Muscle of leg (tissue), 11 donors: Measurements from ENCODE around the gene CALN1. TPM values are rescaled to one million over a fixed set of nuclear protein-coding genes. Genes with fewer than 3 reads are reported as not detected.
"Not testable (repeated sequence)": the region's sequence is repeated elsewhere in the genome, so short reads cannot be mapped to it uniquely, and the experiment has no call there.

Source experiments
- DNase-seq: peaks from one replicate; pipeline ENCODE4 v3.0.0; 2013
- H3K27ac ChIP-seq: one replicate; pipeline ENCODE4 v1.5.1; 2013; ENCODE audit warnings: mild to moderate bottlenecking, low read length, control low read depth
- H3K27me3 ChIP-seq: one replicate; pipeline ENCODE4 v1.6.1; 2013; ENCODE audit warnings: low read length; ENCODE audit not compliant: control insufficient read depth, insufficient read depth
- H3K36me3 ChIP-seq: one replicate; pipeline ENCODE4 v1.6.1; 2013; ENCODE audit warnings: low read length; ENCODE audit not compliant: control insufficient read depth, insufficient read depth
- H3K4me1 ChIP-seq: one replicate; pipeline ENCODE4 v1.6.1; 2013; ENCODE audit warnings: low read length; ENCODE audit not compliant: control insufficient read depth, insufficient read depth
- H3K4me3 ChIP-seq: one replicate; pipeline ENCODE4 v1.5.1; 2013; ENCODE audit warnings: low read length, control low read depth
- H3K9me3 ChIP-seq: replicated peaks from 2 replicates; pipeline ENCODE4 v1.6.1; 2013; ENCODE audit warnings: low read depth, low read length; ENCODE audit not compliant: control insufficient read depth
- WGBS: methylation state at CpG from one replicate; pipeline ENCODE4 v1.1.5; 2013; ENCODE audit warnings: missing lambda C conversion rate; ENCODE audit not compliant: insufficient coverage; 5-methylcytosine and 5-hydroxymethylcytosine counted together
- polyA plus RNA-seq, 8 donors: library from polyadenylated mRNA; unstranded; fragments of 120-200 nt; gene quantifications; one replicate each; pipeline versions ENCODE4 v1.2.1 to v1.2.3, GENCODE V29; 2013; ENCODE audit warnings: inconsistent platforms in 1 of 8, low replicate concordance in 1 of 8; ENCODE audit not compliant: insufficient read length in 8 of 8, insufficient read depth in 1 of 8
- total RNA-seq: library from RNA; stranded (reverse); fragments of 120-200 nt; gene quantifications from one replicate; pipeline ENCODE4 v1.2.4, GENCODE V29; 2013

Gene CALN1
- total and polyA plus RNA-seq, 9 donors = 0.65 to 2.3 (median 1.0) TPM

DNA sequence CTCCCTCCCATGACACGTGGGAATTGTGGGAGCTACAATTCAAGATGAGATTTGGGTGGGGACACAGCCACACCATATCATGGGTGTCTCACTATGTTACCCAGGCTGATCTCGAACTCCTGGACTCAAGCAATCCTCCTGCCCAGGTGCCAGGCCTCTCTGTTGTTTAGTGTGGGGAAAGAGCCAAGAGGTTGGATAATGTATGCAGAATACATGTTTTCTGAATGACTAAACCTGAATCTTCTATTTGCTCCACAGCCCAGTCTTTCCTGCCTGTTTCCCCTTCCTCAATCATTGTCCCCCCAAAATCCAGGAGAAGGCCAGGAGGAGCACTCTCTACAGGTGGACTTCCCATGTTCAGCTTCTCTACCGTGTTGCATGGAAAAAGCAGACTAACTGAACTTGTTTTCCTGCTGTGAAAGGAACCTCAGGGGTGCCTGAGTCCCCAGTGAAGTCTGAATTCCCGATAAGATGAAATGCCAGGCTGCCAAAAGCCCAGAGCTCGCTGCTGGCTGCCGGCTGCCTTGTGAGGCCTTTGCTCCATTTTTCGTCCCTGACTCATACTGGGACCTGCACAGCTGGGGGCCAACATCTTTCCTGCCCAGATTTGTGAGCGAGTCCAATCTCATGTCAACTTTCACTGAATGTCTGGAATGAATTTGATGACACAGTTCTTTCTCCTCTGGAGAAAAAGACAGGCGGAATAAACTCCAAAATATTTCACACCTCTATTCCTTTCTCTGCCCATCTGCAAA, 588.0 kb downstream of the CALN1 start:
- Histone ChIP-seq H3K27me3 (no peaks in the 10 kb centered on the region), H3K27ac (no peak overlapping the region), H3K4me1 (no peaks in the 10 kb centered on the region), H3K4me3 (no peak overlapping the region), H3K36me3 (no peaks in the 10 kb centered on the region), H3K9me3 (no peaks in the 10 kb centered on the region)
- 44% methylated on average over 6 of the region's 9 CpGs for WGBS
- DNase-seq = peak; percentile 30

DNA sequence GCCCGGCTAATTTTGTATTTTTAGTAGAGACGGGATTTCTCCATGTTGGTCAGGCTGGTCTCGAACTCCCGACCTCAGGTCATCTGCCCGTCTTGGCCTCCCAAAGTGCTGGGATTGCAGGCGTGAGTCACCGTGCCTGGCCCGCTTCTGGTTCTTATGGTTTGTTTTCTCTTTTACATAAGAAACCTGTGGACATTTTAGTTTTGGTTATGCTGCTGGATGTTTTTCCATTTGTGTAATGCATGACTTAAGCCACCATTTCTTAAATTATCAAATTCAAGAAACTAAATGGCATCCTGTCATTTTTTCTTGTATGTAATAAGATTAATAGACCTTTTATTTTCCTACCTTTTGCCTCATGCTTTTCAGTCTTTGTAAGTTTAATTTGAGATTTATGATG, 589.7 kb downstream of the CALN1 start:
- not testable (repeated sequence) for DNase-seq, H3K27ac ChIP-seq, H3K4me3 ChIP-seq, H3K9me3 ChIP-seq, H3K27me3 ChIP-seq, H3K36me3 ChIP-seq, H3K4me1 ChIP-seq
- WGBS = no CpG with 5 or more reads among the region's 8 CpGs

DNA sequence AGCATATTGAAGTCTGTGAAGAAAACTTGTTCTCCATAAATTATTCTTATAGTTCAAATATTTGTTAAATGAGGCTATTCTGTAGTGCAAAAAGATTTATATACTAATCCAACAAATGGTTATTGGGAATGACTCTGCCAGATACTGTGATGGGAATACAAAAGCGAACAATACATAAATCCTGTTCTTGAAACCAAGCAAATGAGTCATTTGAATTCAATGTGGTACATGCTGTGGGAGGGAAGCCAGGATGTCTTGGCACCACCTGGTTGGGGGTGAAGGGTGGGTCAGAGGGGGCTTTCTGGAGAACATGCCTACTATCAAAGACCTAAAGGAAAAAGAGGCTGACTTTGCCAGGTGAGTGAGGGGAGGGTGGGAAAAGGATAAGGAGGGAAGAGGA, 594.2 kb downstream of the CALN1 start:
- WGBS = no CpG with 5 or more reads among the region's 1 CpG
- H3K27ac ChIP-seq = no peak overlapping the region
- H3K4me1 ChIP-seq = no peaks in the 10 kb centered on the region
- no peaks in the 10 kb centered on the region for H3K9me3 ChIP-seq
- H3K36me3 ChIP-seq = no peaks in the 10 kb centered on the region
- H3K4me3 ChIP-seq = no peak overlapping the region
- H3K27me3 ChIP-seq = no peaks in the 10 kb centered on the region
- no peak for DNase-seq

DNA sequence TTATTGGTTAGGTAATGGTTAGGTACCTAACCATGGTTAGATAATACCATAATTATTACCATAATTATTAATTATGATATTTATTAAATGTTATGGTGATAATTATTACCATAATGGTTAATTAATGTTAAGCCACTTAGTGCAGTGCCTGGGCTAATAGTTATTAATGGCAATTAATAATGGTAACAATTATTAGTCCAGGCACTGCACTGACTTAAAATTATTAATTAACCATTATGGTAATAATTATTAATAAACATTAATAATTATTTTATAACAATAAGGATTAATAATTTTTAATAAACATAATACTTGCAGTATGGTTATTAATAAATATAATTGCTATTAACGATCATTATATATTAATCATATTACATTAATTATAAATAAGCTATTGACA, 604.0 kb downstream of the CALN1 start:
- WGBS = no CpG with 5 or more reads among the region's 1 CpG
- H3K4me3 ChIP-seq = no peak overlapping the region
- no peaks in the 10 kb centered on the region for H3K4me1 ChIP-seq
- DNase-seq = no peak
- no peaks in the 10 kb centered on the region for H3K36me3 ChIP-seq
- H3K27me3 ChIP-seq = no peaks in the 10 kb centered on the region
- H3K9me3 ChIP-seq = peaks cover 3% of the 10 kb centered on the region
- H3K27ac ChIP-seq = no peak overlapping the region

DNA sequence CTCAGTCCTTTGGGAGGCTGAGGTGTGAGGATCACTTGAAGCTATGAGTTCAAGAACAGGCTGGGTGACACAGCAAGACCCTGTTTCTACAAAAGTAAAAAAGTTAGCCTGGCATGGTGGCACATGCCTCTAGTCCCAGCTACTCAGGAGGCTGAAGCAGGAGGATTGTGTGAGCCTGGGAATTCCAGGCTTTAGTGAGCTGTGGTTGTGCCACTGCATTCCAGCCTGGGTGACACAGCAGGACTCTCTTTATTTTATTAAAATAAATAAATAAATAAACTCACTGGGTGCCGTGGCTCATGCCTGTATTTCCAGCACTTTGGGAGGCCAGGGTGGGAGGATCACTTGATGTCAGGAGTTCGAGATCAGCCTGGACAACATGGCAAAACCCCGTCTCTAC, 607.9 kb downstream of the CALN1 start:
- no peaks in the 10 kb centered on the region for H3K4me1 ChIP-seq
- no peak overlapping the region for H3K27ac ChIP-seq
- no peaks in the 10 kb centered on the region for H3K27me3 ChIP-seq
- H3K36me3 ChIP-seq = no peaks in the 10 kb centered on the region
- WGBS = 90% methylated on average over 2 of the region's 3 CpGs
- no peak overlapping the region for H3K4me3 ChIP-seq
- no peak for DNase-seq
- peaks cover 3% of the 10 kb centered on the region for H3K9me3 ChIP-seq

DNA sequence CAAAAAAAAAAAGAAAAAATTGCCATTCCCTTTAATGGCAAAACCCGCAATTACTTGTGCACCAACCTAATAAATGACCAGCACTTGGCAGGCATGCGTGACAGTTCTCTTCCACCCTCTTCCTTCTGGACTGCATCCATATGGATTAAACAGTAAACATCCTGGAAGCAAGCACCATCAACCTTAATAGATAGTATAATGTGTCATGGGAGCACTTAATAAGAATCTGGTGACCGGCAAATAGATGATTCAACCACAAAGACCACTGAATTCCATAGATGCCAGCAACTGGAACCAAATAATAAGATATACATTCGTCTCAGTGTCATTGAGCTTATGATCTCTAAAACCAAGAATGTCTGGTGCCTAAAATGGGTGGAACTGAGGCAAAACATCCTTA, 610.2 kb downstream of the CALN1 start:
- Histone ChIP-seq H3K4me1 (no peaks in the 10 kb centered on the region), H3K9me3 (peaks cover 1% of the 10 kb centered on the region), H3K4me3 (no peak overlapping the region), H3K36me3 (no peaks in the 10 kb centered on the region), H3K27me3 (no peaks in the 10 kb centered on the region), H3K27ac (no peak overlapping the region)
- no CpG with 5 or more reads among the region's 4 CpGs for WGBS
- no peak for DNase-seq

DNA sequence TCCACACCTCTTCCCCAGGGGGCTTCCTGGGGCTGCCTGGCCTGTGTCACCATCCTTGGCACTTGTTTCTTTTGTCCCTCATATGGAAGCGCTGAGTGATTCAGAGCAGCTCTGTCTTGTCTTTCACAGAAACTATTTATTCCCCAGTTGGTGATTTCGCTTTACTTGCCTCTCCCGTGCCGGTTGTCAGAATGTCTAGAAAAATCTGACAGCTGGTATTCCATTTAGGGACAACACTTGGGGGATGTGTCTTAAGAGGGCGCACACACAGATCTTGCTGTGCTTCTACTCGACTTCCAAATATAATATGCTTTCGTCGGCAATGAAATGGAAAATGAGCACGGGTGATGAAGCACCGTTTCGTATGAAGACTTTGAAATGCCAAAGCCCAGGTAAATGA, 611.8 kb downstream of the CALN1 start:
- 66% methylated on average over 9 of the region's 11 CpGs for WGBS

DNA sequence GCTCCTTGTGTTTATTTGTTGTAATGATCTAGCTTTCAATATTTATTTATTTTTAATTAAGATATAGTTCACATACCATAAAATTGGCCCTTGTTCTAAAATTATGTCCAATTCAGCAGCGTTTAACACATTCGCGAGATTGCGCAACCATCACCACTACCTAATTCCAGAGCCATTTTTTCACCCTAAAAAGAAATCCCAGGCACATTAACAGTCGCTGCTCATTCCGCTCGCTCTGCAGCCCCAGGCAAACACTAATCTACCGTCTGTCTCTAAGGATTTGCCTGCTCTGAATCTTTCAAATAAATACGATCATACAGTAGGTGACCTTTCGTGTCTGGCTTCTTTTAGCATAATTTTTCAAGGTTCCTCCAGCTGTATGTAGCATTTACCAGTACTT, 616.7 kb downstream of the CALN1 start:
- no peak for DNase-seq
- Histone ChIP-seq H3K9me3 (peaks cover 3% of the 10 kb centered on the region), H3K27ac (no peak overlapping the region), H3K4me3 (no peak overlapping the region), H3K4me1 (no peaks in the 10 kb centered on the region), H3K27me3 (no peaks in the 10 kb centered on the region), H3K36me3 (no peaks in the 10 kb centered on the region)
- WGBS = 79% methylated on average over 9 of the region's 10 CpGs

More for the DNA sequence above, 611.8 kb downstream of the CALN1 start:
- no peaks in the 10 kb centered on the region for H3K4me1 ChIP-seq
- H3K36me3 ChIP-seq = no peaks in the 10 kb centered on the region
- DNase-seq = no peak
- no peak overlapping the region for H3K4me3 ChIP-seq
- no peaks in the 10 kb centered on the region for H3K9me3 ChIP-seq
- H3K27ac ChIP-seq = no peak overlapping the region
- no peaks in the 10 kb centered on the region for H3K27me3 ChIP-seq

DNA sequence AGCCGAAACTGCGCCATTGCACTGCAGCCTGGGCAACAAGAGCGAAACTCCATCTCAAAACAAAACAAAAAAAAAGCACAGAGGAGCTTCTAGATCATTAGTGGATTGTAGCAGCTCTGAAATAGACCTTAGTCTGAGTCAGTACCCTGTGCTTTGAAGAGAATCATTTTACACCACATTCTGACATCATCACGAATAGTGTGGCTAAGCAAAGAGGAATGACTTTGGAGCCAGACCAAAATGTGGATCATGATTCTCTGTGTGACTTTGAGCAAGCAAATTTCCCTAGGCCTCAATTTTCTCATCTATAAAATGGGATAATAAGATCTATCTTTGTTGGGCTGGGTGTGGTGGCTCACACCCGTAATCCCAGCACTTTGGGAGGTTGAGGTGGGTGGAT, 618.9 kb downstream of the CALN1 start:
- H3K27me3 ChIP-seq = no peaks in the 10 kb centered on the region
- no peak overlapping the region for H3K27ac ChIP-seq
- no peaks in the 10 kb centered on the region for H3K4me1 ChIP-seq
- no peak for DNase-seq
- no CpG with 5 or more reads among the region's 5 CpGs for WGBS
- no peaks in the 10 kb centered on the region for H3K36me3 ChIP-seq
- no peak overlapping the region for H3K4me3 ChIP-seq
- H3K9me3 ChIP-seq = peaks cover 8% of the 10 kb centered on the region

DNA sequence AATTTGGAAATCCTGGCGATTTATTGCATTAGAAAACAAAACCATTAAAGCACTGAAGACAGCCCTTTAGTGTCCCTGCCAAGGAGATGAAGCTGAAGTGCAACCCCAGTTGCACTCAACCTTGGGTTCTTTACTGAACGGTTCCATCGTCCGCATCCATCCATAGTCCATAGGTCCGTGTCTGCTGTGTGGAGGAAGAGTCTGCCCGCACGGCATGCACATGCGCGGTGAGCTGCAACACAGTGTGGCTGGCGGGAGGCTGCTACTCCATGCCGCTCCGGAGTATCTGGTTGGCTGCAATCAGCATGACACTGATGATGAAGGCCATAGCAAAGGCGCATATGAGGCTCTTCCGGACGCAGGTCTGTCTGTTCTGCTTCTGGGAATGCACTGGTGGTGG, 624.6 kb downstream of the CALN1 start:
- no peak overlapping the region for H3K4me3 ChIP-seq
- no peaks in the 10 kb centered on the region for H3K27me3 ChIP-seq
- 96% methylated on average over 14 of the region's 15 CpGs for WGBS
- no peak overlapping the region for H3K27ac ChIP-seq
- peaks cover 24% of the 10 kb centered on the region for H3K9me3 ChIP-seq
- H3K36me3 ChIP-seq = no peaks in the 10 kb centered on the region
- no peaks in the 10 kb centered on the region for H3K4me1 ChIP-seq
- DNase-seq = no peak

DNA sequence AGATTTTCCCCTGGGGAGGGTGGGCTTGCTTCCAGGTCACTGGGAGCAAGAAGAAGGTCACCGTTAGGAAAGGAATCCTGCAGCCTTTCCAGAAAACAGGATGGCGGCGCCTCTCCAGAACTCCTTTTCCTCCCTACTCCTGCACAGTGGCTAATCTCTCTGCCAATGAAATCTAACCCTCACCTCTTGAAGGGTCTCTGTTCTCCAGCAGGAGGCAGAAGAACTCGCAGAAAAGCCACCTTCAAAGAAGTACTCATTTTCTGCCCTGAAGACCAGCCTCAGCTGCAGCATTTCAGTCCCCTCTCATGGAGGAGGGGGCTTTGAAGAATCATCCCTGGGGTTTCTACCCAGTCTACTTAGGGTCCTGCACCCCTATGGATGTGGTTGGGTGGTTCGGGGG, 626.9 kb downstream of the CALN1 start:
- Histone ChIP-seq H3K27me3 (peaks cover 2% of the 10 kb centered on the region), H3K36me3 (no peaks in the 10 kb centered on the region), H3K4me3 (no peak overlapping the region), H3K27ac (no peak overlapping the region), H3K4me1 (no peaks in the 10 kb centered on the region), H3K9me3 (peaks cover 21% of the 10 kb centered on the region)
- 74% methylated on average over 3 of the region's 5 CpGs for WGBS
- no peak for DNase-seq
